HCT116 (cell line): ENCODE results near the gene C1QB. TPM values are rescaled to one million over a fixed set of nuclear protein-coding genes. Genes with fewer than 3 reads are reported as not detected.

Source experiments
- ATAC-seq: fragments of 200-7000 bp; cut with Tn5 transposase; 2 replicates; pipeline ENCODE4 v1.9.1; 2020; ENCODE audit warnings: mild to moderate bottlenecking, moderate library complexity
- BruUV-seq: library from RNA; stranded (reverse); fragments of 400-500 nt; replicated peaks from 2 replicates; lab custom pipeline; 2021; lab: Mats Ljungman, UMichigan
- CTCF ChIA-PET: fragments of 300-600 bp; sonication (Branson Sonifier 250); formaldehyde crosslinking; loops from one replicate; lab custom pipeline; 2021; ENCODE audit warnings: antibody characterized with exemption; lab: Charles Lee
- POLR2A ChIA-PET: fragments of 300-600, 350-600 bp; sonication (Branson Sonifier 250); formaldehyde crosslinking; loops from one replicate; lab custom pipeline; 2021; ENCODE audit warnings: antibody characterized with exemption; lab: Charles Lee
- RAD21 ChIA-PET, 2 experiments: fragments of 300-600 bp; sonication (Branson Sonifier 250); formaldehyde crosslinking; loops; one replicate each; lab custom pipeline; 2023; ENCODE audit warnings: low total read pairs in 2 of 2; ENCODE audit not compliant: uncharacterized antibody in 2 of 2, unreplicated experiment in 2 of 2, low non-redundant PET in 1 of 2; lab: Charles Lee
- DNase-seq: peaks from one replicate; pipeline ENCODE4 v3.0.0-alpha.2; 2010; ENCODE audit warnings: low read depth, low spot score
- H2AFZ ChIP-seq: fragments of 200-600 bp; shearing (Covaris generic), sonication (generic); 2 replicates; pipeline ENCODE4 v1.6.1; 2017; ENCODE audit warnings: low read depth, mixed run types, mixed read lengths, antibody characterized with exemption, low read length; ENCODE audit not compliant: poor library complexity, severe bottlenecking
- H3K27ac ChIP-seq: 2 replicates; pipeline ENCODE4 v1.5.1; 2012; ENCODE audit warnings: low read depth, low read length
- H3K27me3 ChIP-seq: fragments of 200-600 bp; sonication (generic); 2 replicates; pipeline ENCODE4 v1.6.1; 2016; ENCODE audit warnings: mixed run types, low read length, mixed read lengths; ENCODE audit not compliant: insufficient read depth
- H3K36me3 ChIP-seq, 2 experiments: fragments of 200-500 bp in 1 of 2; fragments of 200-600 bp in 1 of 2; sonication (Bioruptor generic) in 1 of 2; sonication (generic) in 1 of 2; 2 replicates each; pipeline versions ENCODE4 v1.5.1 to v1.6.1; 2014 to 2016; ENCODE audit warnings: low read length in 2 of 2, inconsistent platforms in 1 of 2, mixed read lengths in 1 of 2, mixed run types in 1 of 2; ENCODE audit not compliant: insufficient read depth in 2 of 2, control insufficient read depth in 1 of 2
- H3K4me1 ChIP-seq, 2 experiments: fragments of 200-600 bp in 1 of 2; sonication (generic) in 1 of 2; 2 replicates each; pipeline versions ENCODE4 v1.5.1 to v1.6.1; 2012 to 2017; ENCODE audit warnings: low read length in 2 of 2, inconsistent platforms in 1 of 2, mild to moderate bottlenecking in 1 of 2, mixed read lengths in 1 of 2, mixed run types in 1 of 2, moderate library complexity in 1 of 2; ENCODE audit not compliant: insufficient read depth in 2 of 2, control insufficient read depth in 1 of 2
- H3K4me2 ChIP-seq: fragments of 200-600 bp; sonication (generic); 2 replicates; pipeline ENCODE4 v1.6.1; 2017; ENCODE audit warnings: mixed run types, low read length, mixed read lengths
- H3K4me3 ChIP-seq, 2 experiments: fragments of 200-600 bp in 1 of 2; sonication (generic) in 1 of 2; replicated peaks in 1 of 2; 2 replicates each; pipeline ENCODE4 v1.5.1; 2011 to 2016; ENCODE audit warnings: low read length in 2 of 2, control low read depth in 1 of 2, low read depth in 1 of 2, mild to moderate bottlenecking in 1 of 2, mixed read lengths in 1 of 2, mixed run types in 1 of 2
- H3K79me2 ChIP-seq: fragments of 200-600 bp; sonication (generic); 2 replicates; pipeline ENCODE4 v1.6.1; 2017; ENCODE audit warnings: mild to moderate bottlenecking, mixed run types, low read length, moderate library complexity, mixed read lengths; ENCODE audit not compliant: insufficient read depth
- H3K9ac ChIP-seq: fragments of 200-600 bp; sonication (generic); 2 replicates; pipeline ENCODE4 v1.6.1; 2016; ENCODE audit warnings: low read length, mixed read lengths
- H3K9me2 ChIP-seq: fragments of 200-600 bp; sonication (generic), shearing (Covaris generic); 2 replicates; pipeline ENCODE4 v1.6.1; 2017; ENCODE audit warnings: mixed run types, mild to moderate bottlenecking, moderate library complexity; ENCODE audit not compliant: insufficient read depth
- H3K9me3 ChIP-seq, 2 experiments: fragments of 200-500 bp in 1 of 2; fragments of 200-600 bp in 1 of 2; sonication (Bioruptor generic) in 1 of 2; sonication (generic) in 1 of 2; 2 replicates each; pipeline ENCODE4 v1.6.1; 2014 to 2017; ENCODE audit warnings: low read length in 2 of 2, mixed read lengths in 2 of 2, inconsistent platforms in 1 of 2, low read depth in 1 of 2, mild to moderate bottlenecking in 1 of 2, mixed run types in 1 of 2, moderate library complexity in 1 of 2; ENCODE audit not compliant: control insufficient read depth in 1 of 2, insufficient read depth in 1 of 2
- H4K20me1 ChIP-seq: fragments of 200-600 bp; sonication (generic), shearing (Covaris generic); 2 replicates; pipeline ENCODE4 v1.6.1; 2017; ENCODE audit warnings: mixed run types, mild to moderate bottlenecking, moderate library complexity; ENCODE audit not compliant: insufficient read depth
- ATF3 ChIP-seq: IDR thresholded peaks from 2 replicates; pipeline ENCODE4 v1.6.1; 2012
- CTCF ChIP-seq, 3 experiments: fragments of 200-600 bp in 1 of 3; sonication (generic) in 1 of 3; IDR thresholded peaks in 2 of 3; conservative IDR thresholded peaks in 1 of 3; 2 replicates each; pipeline ENCODE4 v1.5.1; 2012 to 2017; ENCODE audit warnings: low read depth in 2 of 3, low read length in 2 of 3, antibody characterized with exemption in 1 of 3, borderline replicate concordance in 1 of 3, control low read depth in 1 of 3, mild to moderate bottlenecking in 1 of 3, mixed read lengths in 1 of 3, mixed run types in 1 of 3, moderate library complexity in 1 of 3; ENCODE audit not compliant: insufficient read depth in 1 of 3
- EGR1 ChIP-seq: IDR thresholded peaks from 2 replicates; pipeline ENCODE4 v1.6.1; 2012; ENCODE audit warnings: low read depth
- ELF1 ChIP-seq: IDR thresholded peaks from 2 replicates; pipeline ENCODE4 v1.6.1; 2012; ENCODE audit warnings: low read depth, borderline replicate concordance
- EZH2 ChIP-seq: fragments of 200-600 bp; sonication (generic); IDR thresholded peaks from 2 replicates; pipeline ENCODE4 v1.6.1; 2017; ENCODE audit warnings: antibody characterized with exemption, mixed run types
- EZH2phosphoT487 ChIP-seq: fragments of 200-600 bp; IDR thresholded peaks from 2 replicates; pipeline ENCODE4 v1.6.1; 2018; ENCODE audit warnings: antibody characterized with exemption, borderline replicate concordance
- JUND ChIP-seq: IDR thresholded peaks from 2 replicates; pipeline ENCODE4 v1.6.1; 2012
- POLR2A ChIP-seq: IDR thresholded peaks from 2 replicates; pipeline ENCODE4 v1.7.0; 2011; ENCODE audit warnings: borderline replicate concordance; ENCODE audit not compliant: insufficient read depth, insufficient read length; ENCODE audit errors: extremely low read depth
- POLR2AphosphoS5 ChIP-seq: IDR thresholded peaks from 2 replicates; pipeline ENCODE4 v1.6.1; 2011; ENCODE audit warnings: mild to moderate bottlenecking, low read depth, low read length, moderate library complexity
- RAD21 ChIP-seq: IDR thresholded peaks from 2 replicates; pipeline ENCODE4 v1.6.1; 2012; ENCODE audit warnings: low read depth, mild to moderate bottlenecking
- REST ChIP-seq: IDR thresholded peaks from 2 replicates; pipeline ENCODE4 v1.6.1; 2012; ENCODE audit warnings: low read depth
- SP1 ChIP-seq: IDR thresholded peaks from 2 replicates; pipeline ENCODE4 v1.6.1; 2012; ENCODE audit warnings: low read depth
- SRF ChIP-seq: IDR thresholded peaks from 2 replicates; pipeline ENCODE4 v1.6.1; 2012; ENCODE audit warnings: low read depth
- TCF7L2 ChIP-seq: IDR thresholded peaks from 2 replicates; pipeline ENCODE4 v1.7.0; 2011; ENCODE audit warnings: borderline replicate concordance, inconsistent platforms; ENCODE audit not compliant: insufficient read depth, insufficient read length; ENCODE audit errors: extremely low read depth
- ZBTB33 ChIP-seq: IDR thresholded peaks from 2 replicates; pipeline ENCODE4 v1.6.1; 2011; ENCODE audit warnings: mild to moderate bottlenecking, low read length, moderate library complexity; ENCODE audit not compliant: insufficient replicate concordance; ENCODE audit errors: extremely low read depth
- ZNF274 ChIP-seq: fragments of 200-500 bp; sonication (Bioruptor generic); IDR thresholded peaks from 2 replicates; pipeline ENCODE4 v1.6.1; 2014; ENCODE audit warnings: mild to moderate bottlenecking, low read depth, low read length, inconsistent platforms
- intact Hi-C: fragments of 100-400 bp; cut with micrococcal nuclease; formaldehyde crosslinking; loops from 2 replicates; pipeline ENCODE4 v1.10.0; 2022
- total RNA-seq: library from RNA; stranded (reverse); gene quantifications from one replicate; pipeline ENCODE4 v1.2.1, GENCODE V29; 2021; ENCODE audit not compliant: unreplicated experiment

The C1QB gene
- total RNA-seq, 1 experiment from 2014 or later: 0.32 TPM

- Histone ChIP-seq H3K4me3 (no peak overlapping the region), H3K9ac (no peak overlapping the region)
- BruUV-seq: no TSS peak
- RAD21 ChIA-PET: no interaction called here
- no peak for TF ChIP-seq SP1
- no peak for TF ChIP-seq EZH2
- no peak for TF ChIP-seq POLR2AphosphoS5
- TF ChIP-seq ZBTB33: no peak
- TF ChIP-seq ELF1: no peak
- no peak for TF ChIP-seq CTCF (IDR thresholded peaks at IDR 0.05 in 2 of 3, conservative IDR thresholded peaks at IDR 0.05 in 1 of 3; ENCODE audit: borderline replicate concordance in 1 of 3, insufficient read depth in 1 of 3, low read depth in 2 of 3, low read length in 2 of 3)
- TF ChIP-seq TCF7L2: no peak
- TF ChIP-seq JUND: no peak
- TF ChIP-seq ATF3: no peak
- no peak for TF ChIP-seq EZH2phosphoT487
- TF ChIP-seq ZNF274: no peak
- TF ChIP-seq REST: no peak
- no peak for TF ChIP-seq POLR2A
- no peak for TF ChIP-seq EGR1
- no peak for TF ChIP-seq SRF
- no peak for TF ChIP-seq RAD21
- TF ChIP-seq, all 23 proteins: peak for 0
- intact Hi-C loops: loop anchor here (10.0 kb wide), 1 partner anchor 102 kb away; no protein-coding TSS in a partner anchor
- Histone ChIP-seq H3K9me2 (no peaks in the 10 kb centered on the region), H3K4me2 (no peak overlapping the region), H3K4me1 (no peaks in the 10 kb centered on the region), H4K20me1 (no peaks in the 10 kb centered on the region), H3K9me3 (no peaks in the 10 kb centered on the region), H2AFZ (no peak overlapping the region), H3K27ac (no peak overlapping the region), H3K27me3 (peaks cover 31% of the 10 kb centered on the region; the same call in 1 of the 2 replicates), H3K79me2 (no peaks in the 10 kb centered on the region), H3K36me3 (no peaks in the 10 kb centered on the region)
- POLR2A ChIA-PET: no interaction called here
- ATAC-seq (no peak), DNase-seq (no peak)
- CTCF ChIA-PET: no interaction called here
These were observed 26.5 kb upstream of the C1QB start for GRCh38 chr1:22626237-22627157.
